GM18508 (cell line): ENCODE measurements around the gene CYP27A1.
"Not testable (repeated sequence)": the region's sequence is repeated elsewhere in the genome, so short reads cannot be mapped to it uniquely, and the experiment has no call there.

ENCODE experiments used
- ATAC-seq: cut with Tn5 transposase; IDR thresholded peaks from one replicate; pipeline ENCODE4 v1.9.1; 2021; ENCODE audit warnings: moderate number of reproducible peaks; ENCODE audit not compliant: insufficient read depth, unreplicated experiment

CYP27A1 gene

DNA sequence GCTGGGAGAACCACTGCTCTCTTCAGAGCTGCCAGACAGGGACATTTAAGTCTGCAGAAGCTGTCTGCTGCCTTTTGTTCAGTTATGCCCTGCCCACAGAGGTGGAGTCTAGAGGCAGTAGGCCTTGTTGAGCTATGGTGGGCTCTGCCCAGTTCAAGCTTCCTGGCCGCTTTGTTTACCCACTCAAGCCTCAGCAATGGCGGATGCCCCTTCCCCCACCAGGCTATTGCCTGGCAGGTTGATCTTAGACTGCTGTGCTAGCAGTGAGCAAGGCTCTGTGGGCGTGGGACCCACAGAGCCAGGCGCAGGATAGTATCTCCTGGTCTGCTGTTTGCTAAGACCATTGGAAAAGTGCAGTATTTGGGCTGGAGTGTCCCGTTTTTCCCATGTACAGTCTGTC is 9.2 kb upstream of the CYP27A1 start:
- not testable (repeated sequence) for ATAC-seq

- ATAC-seq, result no peak
These were observed 8.1 kb upstream of the CYP27A1 start for GRCh38 chr2:218773881-218774280.

DNA sequence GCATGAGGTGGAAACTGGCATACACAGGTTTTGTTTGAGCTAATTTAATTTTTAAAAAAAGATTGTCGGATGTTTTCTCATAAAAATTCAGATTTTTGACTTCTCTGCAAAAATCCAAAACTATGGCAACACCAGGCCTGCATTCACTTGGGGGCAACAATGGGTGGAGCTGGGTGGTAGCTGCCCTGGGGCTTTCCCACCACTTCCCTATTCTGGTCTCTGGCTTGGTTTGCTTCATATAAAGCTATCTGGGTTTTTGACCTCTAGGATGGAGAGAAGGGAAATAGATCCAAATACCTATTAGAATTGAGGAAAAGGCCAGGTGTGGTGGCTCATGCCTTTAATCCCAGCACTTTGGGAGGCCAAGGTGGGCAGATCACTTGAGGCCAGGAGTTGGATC is 5.5 kb upstream of the CYP27A1 start:
- no peak for ATAC-seq

GRCh38 chr2:218777276-218777990 is 4.5 kb upstream of the CYP27A1 start:
- no peak for ATAC-seq

DNA sequence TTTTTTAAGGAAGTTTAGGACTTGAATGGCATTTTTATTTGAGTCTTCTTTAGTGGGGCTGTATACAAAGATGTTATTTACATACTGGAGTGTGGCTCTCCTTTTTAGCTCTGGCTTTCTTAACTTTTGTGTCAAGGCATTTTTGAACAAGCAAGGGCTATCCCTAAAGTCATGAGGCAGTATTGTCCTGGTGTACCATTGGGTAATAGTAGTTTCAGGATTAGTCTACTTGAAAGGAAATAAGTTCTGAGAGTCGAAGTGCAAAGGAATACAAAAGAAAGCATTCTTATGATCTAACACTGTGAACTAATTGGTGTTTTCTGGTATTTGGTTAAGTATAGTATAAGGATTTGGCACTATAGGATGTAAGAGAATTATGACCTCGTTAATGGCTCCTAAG is 1.9 kb upstream of the CYP27A1 start:
- ATAC-seq, result no peak

- no peak for ATAC-seq
These were observed 876 bp upstream of the CYP27A1 start for GRCh38 chr2:218780851-218781690.

- ATAC-seq, result no peak
These were observed 539 bp downstream of the CYP27A1 start for GRCh38 chr2:218782528-218782844.

- no peak for ATAC-seq
These were observed 1.7 kb downstream of the CYP27A1 start for GRCh38 chr2:218783688-218784087.

GRCh38 chr2:218785103-218785502 is 3.2 kb downstream of the CYP27A1 start:
- ATAC-seq, result no peak

DNA sequence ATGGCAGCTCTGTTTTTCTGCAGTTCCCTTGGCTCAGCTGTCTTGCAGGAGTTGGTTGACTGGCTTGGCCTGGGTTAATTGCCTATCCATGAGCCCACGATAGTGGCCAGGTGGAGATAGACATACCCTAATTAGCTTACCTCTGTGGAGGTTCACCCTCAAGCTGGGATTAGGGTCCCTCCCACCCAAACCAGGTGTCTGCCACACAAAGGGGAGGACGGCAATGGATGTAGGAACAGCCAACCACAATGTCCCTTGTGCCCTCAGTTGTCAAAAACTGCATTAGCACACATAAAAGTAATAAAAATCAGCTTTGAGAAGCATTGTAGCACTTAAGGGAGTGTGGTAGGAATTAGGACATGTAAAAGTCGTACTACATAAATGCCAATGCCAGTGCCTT is 4.2 kb downstream of the CYP27A1 start:
- ATAC-seq, result no peak

GRCh38 chr2:218788529-218789255 is 6.7 kb downstream of the CYP27A1 start:
- ATAC-seq, result no peak

- ATAC-seq, result no peak
These were observed 10.5 kb downstream of the CYP27A1 start for GRCh38 chr2:218792433-218792832.

GRCh38 chr2:218796691-218797090 is 14.7 kb downstream of the CYP27A1 start:
- ATAC-seq, result no peak

DNA sequence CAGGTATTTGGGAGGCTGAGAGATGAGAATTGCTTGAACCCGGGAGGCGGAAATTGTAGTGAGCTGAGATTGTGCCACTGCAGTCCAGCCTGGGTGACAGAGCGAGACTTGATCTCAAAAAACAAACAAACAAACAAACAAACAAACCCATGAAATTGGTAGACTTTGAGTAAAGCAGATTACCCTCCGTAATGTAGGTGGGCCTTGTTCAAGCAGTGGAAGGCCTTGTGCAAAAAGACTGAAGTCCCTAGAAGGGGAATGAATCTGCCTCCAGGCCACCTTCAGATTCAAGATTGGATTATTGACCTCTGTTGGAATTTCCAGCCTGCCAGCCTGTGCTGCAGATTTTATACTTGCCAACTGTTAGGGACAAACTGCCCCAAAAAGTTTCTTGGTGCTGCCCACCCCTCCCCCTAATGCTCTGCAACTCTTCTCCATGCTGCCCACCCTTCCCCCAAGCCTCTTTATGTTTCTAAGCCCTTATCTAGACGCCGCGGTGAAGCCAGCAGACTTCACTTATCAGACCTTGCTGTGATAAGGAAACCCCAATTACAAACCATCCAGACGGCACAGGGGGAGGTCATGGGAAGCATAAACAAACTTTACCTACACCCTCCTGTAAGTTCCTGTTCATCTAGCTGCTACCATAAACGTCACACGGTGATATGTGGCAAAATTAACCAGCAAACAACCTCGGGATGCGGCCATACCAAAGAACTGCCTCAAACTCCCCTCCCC is 17.0 kb downstream of the CYP27A1 start:
- no peak for ATAC-seq

- ATAC-seq, result no peak
These were observed 18.0 kb downstream of the CYP27A1 start for GRCh38 chr2:218799990-218800389.

DNA sequence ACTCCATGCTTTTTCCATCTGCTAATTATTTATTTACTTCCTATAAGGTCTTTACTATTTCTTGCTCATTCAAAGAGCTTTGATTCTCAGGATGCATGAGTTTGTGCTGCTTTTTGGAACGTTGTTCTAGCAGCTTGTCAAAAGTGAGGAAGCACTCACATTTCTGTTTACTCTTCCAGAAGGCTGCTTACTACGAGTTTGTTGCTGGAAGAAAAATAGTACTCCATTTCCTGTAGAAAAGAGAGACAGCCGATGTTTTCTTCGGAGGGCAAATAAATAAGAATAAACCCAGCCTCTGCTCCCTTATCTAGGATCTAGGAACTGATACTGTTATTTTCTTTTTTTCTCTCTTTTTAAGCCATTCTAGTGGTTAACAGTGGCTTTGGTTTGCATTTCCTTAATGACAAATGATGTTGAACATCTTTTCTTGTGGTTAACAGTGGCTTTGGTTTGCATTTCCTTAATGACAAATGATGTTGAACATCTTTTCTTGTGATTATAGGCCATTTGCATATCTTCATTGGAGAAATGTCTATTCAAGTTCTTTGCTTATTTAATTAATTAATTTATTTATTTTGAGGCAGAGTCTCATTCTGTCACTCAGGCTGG is 20.5 kb downstream of the CYP27A1 start:
- no peak for ATAC-seq

DNA sequence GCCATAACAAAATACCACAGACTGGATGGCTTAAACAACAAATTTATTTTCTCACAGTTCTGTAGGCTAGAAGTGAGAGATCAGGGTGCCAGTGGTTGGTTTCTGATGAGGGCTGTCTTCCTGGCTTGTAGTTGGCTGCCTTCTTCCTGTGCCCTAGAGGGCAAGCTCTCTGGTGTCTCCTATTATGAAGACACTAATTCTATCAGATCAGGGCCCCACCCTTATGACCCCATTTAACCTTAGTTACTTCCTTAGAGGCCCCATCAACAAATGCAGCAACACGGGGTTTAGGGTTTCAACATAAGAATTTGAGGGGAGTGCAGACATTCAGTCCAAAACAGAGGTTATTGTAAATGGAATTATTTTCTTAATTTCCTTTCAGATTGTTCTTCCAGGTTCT is 22.9 kb downstream of the CYP27A1 start:
- ATAC-seq, result no peak

- ATAC-seq, result no peak
These were observed 23.7 kb downstream of the CYP27A1 start for GRCh38 chr2:218805627-218806026.

GRCh38 chr2:218806346-218806978 is 24.5 kb downstream of the CYP27A1 start:
- no peak for ATAC-seq

DNA sequence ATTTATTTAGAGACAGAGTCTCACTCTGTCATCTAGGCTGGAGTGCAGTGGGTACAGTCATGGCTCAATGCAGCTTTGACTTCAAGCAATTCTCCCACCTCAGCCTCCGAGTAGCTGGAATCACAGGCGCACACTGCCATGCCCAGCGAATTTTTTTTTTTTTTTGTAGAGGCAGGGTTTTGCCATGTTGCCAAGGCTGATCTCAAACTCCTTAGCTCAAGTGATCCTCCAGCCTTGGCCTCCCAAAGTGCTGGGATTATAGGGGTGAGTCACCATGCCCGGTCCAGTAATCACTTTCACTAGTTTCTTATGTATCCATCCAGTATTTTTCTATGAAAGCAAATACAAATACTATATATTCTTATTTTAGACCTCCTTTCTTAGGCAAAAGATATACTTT is 25.7 kb downstream of the CYP27A1 start:
- no peak for ATAC-seq
